Suprapubic skin (tissue), 4 donors: Measurements from ENCODE around the gene LNX2. TPM values are rescaled to one million over a fixed set of nuclear protein-coding genes. Genes with fewer than 3 reads are reported as not detected.
A peak's percentile ranks its signal among the peaks of the same experiment; 100 is the strongest.

Experiments used
- DNase-seq, 2 donors: peaks; one replicate each; pipeline ENCODE4 v3.0.0-alpha.2; 2019; ENCODE audit warnings: low spot score in 2 of 2
- H3K27ac ChIP-seq: fragments of 200-600 bp; sonication (generic); one replicate; pipeline ENCODE4 v1.5.1; 2019
- H3K27me3 ChIP-seq: fragments of 200-600 bp; sonication (generic); one replicate; pipeline ENCODE4 v1.5.1; 2019
- H3K36me3 ChIP-seq: fragments of 200-600 bp; sonication (generic); one replicate; pipeline ENCODE4 v1.5.1; 2019
- H3K4me1 ChIP-seq: fragments of 200-600 bp; sonication (generic); one replicate; pipeline ENCODE4 v1.5.1; 2019
- H3K4me3 ChIP-seq: fragments of 200-600 bp; sonication (generic); one replicate; pipeline ENCODE4 v1.5.1; 2019; ENCODE audit warnings: mild to moderate bottlenecking
- H3K9me3 ChIP-seq: fragments of 200-600 bp; sonication (generic); one replicate; pipeline ENCODE4 v1.5.1; 2019
- CTCF ChIP-seq, 2 donors: fragments of 200-600 bp in 1 of 2; fragments of 450-650 bp in 1 of 2; sonication (generic) in 1 of 2; IDR thresholded peaks; one replicate each; pipeline ENCODE4 v1.5.1; 2016 to 2019; ENCODE audit warnings: antibody characterized with exemption in 2 of 2, mild to moderate bottlenecking in 1 of 2, moderate library complexity in 1 of 2
- EP300 ChIP-seq: sonication (generic); formaldehyde crosslinking; IDR thresholded peaks from one replicate; pipeline ENCODE4 v1.6.1; 2017; ENCODE audit warnings: antibody characterized with exemption
- POLR2A ChIP-seq, 2 donors: fragments of 450-650 bp; IDR thresholded peaks; one replicate each; pipeline ENCODE4 v1.6.1; 2017; ENCODE audit warnings: antibody characterized with exemption in 2 of 2, mild to moderate bottlenecking in 2 of 2, moderate library complexity in 2 of 2
- POLR2AphosphoS5 ChIP-seq, 3 donors: sonication (generic); formaldehyde crosslinking; IDR thresholded peaks; one replicate each; pipeline ENCODE4 v1.6.1; 2017; ENCODE audit warnings: antibody characterized with exemption in 3 of 3
- WGBS: methylation state at CpG from one replicate; pipeline ENCODE4 v1.1.5; 2018; 5-methylcytosine and 5-hydroxymethylcytosine counted together
- total RNA-seq, 4 donors: library from RNA; depleted of rRNA; stranded (reverse); fragments of >200 nt; gene quantifications; one replicate each; pipeline ENCODE4 v1.1.0, GENCODE V29; 2016

LNX2 gene
- total RNA-seq, 4 donors from 2014 or later: 11.2 to 15.9 (median 13.6) TPM

- no peak for TF ChIP-seq POLR2A (IDR thresholded peaks at IDR 0.05)
- TF ChIP-seq EP300: no peak
- peaks cover 4% of the 10 kb centered on the region for H3K36me3 ChIP-seq
- no peaks in the 10 kb centered on the region for H3K27me3 ChIP-seq
- DNase-seq: no peak
- H3K27ac ChIP-seq: peak overlapping the region; percentile 62
- H3K9me3 ChIP-seq: no peaks in the 10 kb centered on the region
- H3K4me3 ChIP-seq: no peak overlapping the region
- peaks cover 54% of the 10 kb centered on the region for H3K4me1 ChIP-seq
- WGBS: 60% methylated on average over 5 of the region's 5 CpGs
Observed at GRCh38 chr13:27643334-27644132, 23.2 kb upstream of the LNX2 start.

DNA sequence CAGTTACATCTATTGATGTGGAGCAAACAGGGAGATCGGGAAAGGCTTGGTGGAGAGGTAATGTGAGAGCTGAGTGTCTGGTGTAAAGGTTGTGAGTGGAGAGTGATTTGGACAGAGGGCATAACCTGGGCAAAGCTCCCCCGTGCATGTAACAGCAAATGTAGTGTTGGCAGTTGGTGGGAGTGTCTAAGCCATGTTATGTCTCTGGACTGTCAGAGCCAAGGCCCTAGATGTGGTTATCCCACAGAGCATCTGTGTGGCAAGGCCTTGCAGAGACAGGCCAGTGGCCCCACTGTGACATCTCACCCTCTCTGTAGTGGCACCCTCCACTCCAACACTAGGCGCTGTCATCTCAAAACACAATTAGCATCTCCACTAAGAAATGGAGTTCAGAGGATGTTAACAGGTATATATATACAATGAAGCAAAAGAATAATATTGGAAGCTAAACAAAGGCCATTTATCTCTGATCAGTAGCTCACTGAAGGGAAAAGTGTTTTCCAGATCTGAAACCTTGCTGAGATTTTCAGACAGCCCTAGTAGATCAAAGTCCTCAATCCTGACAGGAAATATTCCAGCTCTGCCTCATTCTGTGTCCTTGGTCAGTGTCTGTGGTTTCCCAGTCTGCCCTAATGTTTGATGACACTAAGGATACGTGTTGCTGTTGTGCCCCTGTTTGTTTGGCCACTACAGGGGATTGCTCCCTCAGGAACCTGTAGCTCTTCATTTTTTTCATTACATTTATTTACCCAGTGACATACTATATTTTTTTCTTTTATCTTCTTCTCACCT, 21.6 kb upstream of the LNX2 start:
- Histone ChIP-seq H3K27me3 (no peaks in the 10 kb centered on the region), H3K9me3 (no peaks in the 10 kb centered on the region), H3K4me3 (no peak overlapping the region), H3K27ac (no peak overlapping the region), H3K4me1 (peaks cover 67% of the 10 kb centered on the region), H3K36me3 (no peaks in the 10 kb centered on the region)
- no peak for DNase-seq
- TF ChIP-seq POLR2AphosphoS5 (IDR thresholded peaks at IDR 0.05) (no peak), CTCF (IDR thresholded peaks at IDR 0.05) (no peak), POLR2A (IDR thresholded peaks at IDR 0.05) (no peak), EP300 (no peak)
- WGBS: 84% methylated on average over 4 of the region's 4 CpGs

GRCh38 chr13:27639186-27639585, 18.9 kb upstream of the LNX2 start:
- Histone ChIP-seq H3K27ac (peak overlapping the region; percentile 20), H3K27me3 (no peaks in the 10 kb centered on the region), H3K9me3 (no peaks in the 10 kb centered on the region), H3K36me3 (no peaks in the 10 kb centered on the region), H3K4me1 (peaks cover 72% of the 10 kb centered on the region), H3K4me3 (no peak overlapping the region)
- DNase-seq: no peak
- no peak for TF ChIP-seq POLR2AphosphoS5 (IDR thresholded peaks at IDR 0.05)

GRCh38 chr13:27638521-27638920, 18.2 kb upstream of the LNX2 start:
- WGBS: 29% methylated on average over 2 of the region's 2 CpGs
- no peak for TF ChIP-seq POLR2A (IDR thresholded peaks at IDR 0.05)
- Histone ChIP-seq H3K4me1 (peaks cover 71% of the 10 kb centered on the region), H3K36me3 (no peaks in the 10 kb centered on the region), H3K27ac (peak overlapping the region; percentile 1), H3K4me3 (no peak overlapping the region), H3K9me3 (no peaks in the 10 kb centered on the region), H3K27me3 (no peaks in the 10 kb centered on the region)
- no peak for DNase-seq

DNA sequence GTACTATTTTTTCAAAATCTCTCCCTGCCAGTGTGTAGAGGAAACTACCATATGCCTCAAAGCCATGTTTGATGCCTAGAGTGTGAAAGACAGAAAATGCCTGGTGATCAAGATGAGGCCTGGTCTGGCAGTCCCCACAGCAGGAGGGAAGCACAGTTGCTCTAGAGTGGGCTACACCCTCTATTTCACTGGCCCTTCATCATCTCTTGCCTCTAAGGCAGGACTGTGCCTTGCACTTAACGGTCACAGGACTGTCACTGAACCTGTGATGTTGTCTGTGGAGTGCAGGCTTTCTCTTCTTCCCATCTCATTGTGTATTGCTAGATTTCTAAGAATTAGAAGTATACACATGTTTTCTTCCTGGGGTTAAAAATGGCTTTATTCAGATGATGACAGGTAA, 17.7 kb upstream of the LNX2 start:
- WGBS: 93% methylated on average over 1 of the region's 1 CpG
- Histone ChIP-seq H3K27ac (no peak overlapping the region), H3K4me3 (no peak overlapping the region), H3K9me3 (no peaks in the 10 kb centered on the region), H3K4me1 (peaks cover 71% of the 10 kb centered on the region), H3K36me3 (no peaks in the 10 kb centered on the region), H3K27me3 (no peaks in the 10 kb centered on the region)
- TF ChIP-seq CTCF (IDR thresholded peaks at IDR 0.05): no peak
- no peak for TF ChIP-seq POLR2A (IDR thresholded peaks at IDR 0.05)
- TF ChIP-seq POLR2AphosphoS5 (IDR thresholded peaks at IDR 0.05): no peak
- no peak for TF ChIP-seq EP300
- DNase-seq: no peak

GRCh38 chr13:27637289-27637626, 16.9 kb upstream of the LNX2 start:
- DNase-seq: no peak
- H3K9me3 ChIP-seq: no peaks in the 10 kb centered on the region
- peaks cover 68% of the 10 kb centered on the region for H3K4me1 ChIP-seq
- H3K27me3 ChIP-seq: no peaks in the 10 kb centered on the region
- no peak overlapping the region for H3K27ac ChIP-seq
- H3K36me3 ChIP-seq: no peaks in the 10 kb centered on the region
- no peak overlapping the region for H3K4me3 ChIP-seq
- TF ChIP-seq POLR2A (IDR thresholded peaks at IDR 0.05) (no peak), CTCF (IDR thresholded peaks at IDR 0.05) (no peak), EP300 (no peak), POLR2AphosphoS5 (IDR thresholded peaks at IDR 0.05) (no peak)
- 98% methylated on average over 1 of the region's 1 CpG for WGBS
